Brain microvascular endothelial cell (primary cell): Measurements from ENCODE around the gene ADGRV1.

ENCODE experiments used
- DNase-seq: peaks from one replicate; pipeline ENCODE4 v3.0.0-alpha.2; 2020
- H3K27ac ChIP-seq: fragments of 250-450 bp; sonication (Bioruptor Pico); 2 replicates; pipeline ENCODE4 v1.5.1; 2020; ENCODE audit warnings: mild to moderate bottlenecking, moderate library complexity
- H3K27me3 ChIP-seq: fragments of 250-450 bp; sonication (Bioruptor Pico); replicated peaks from 2 replicates; pipeline ENCODE4 v1.5.1; 2020; ENCODE audit warnings: mild to moderate bottlenecking
- H3K36me3 ChIP-seq: fragments of 250-450 bp; sonication (Bioruptor Pico); replicated peaks from 2 replicates; pipeline ENCODE4 v1.5.1; 2020; ENCODE audit warnings: mild to moderate bottlenecking
- H3K4me3 ChIP-seq: 2 replicates; pipeline ENCODE4 v1.5.1; 2011; ENCODE audit warnings: low read depth, mild to moderate bottlenecking, control low read depth, low read length, moderate library complexity
- in situ Hi-C: cut with HindIII; loops from 2 replicates; pipeline ENCODE4 v1.10.0; 2017; ENCODE audit warnings: low sequenced_read_pairs, low pct_ligation_motif_present
- TF ChIP-seq, protein P1 (sequence below): IDR thresholded peaks from 2 replicates; pipeline ENCODE4 v1.5.1; 2011; ENCODE audit warnings: low read depth, mild to moderate bottlenecking, moderate library complexity, low read length, control low read depth, inconsistent platforms; ENCODE audit errors: missing control alignments

Gene ADGRV1, protein sequence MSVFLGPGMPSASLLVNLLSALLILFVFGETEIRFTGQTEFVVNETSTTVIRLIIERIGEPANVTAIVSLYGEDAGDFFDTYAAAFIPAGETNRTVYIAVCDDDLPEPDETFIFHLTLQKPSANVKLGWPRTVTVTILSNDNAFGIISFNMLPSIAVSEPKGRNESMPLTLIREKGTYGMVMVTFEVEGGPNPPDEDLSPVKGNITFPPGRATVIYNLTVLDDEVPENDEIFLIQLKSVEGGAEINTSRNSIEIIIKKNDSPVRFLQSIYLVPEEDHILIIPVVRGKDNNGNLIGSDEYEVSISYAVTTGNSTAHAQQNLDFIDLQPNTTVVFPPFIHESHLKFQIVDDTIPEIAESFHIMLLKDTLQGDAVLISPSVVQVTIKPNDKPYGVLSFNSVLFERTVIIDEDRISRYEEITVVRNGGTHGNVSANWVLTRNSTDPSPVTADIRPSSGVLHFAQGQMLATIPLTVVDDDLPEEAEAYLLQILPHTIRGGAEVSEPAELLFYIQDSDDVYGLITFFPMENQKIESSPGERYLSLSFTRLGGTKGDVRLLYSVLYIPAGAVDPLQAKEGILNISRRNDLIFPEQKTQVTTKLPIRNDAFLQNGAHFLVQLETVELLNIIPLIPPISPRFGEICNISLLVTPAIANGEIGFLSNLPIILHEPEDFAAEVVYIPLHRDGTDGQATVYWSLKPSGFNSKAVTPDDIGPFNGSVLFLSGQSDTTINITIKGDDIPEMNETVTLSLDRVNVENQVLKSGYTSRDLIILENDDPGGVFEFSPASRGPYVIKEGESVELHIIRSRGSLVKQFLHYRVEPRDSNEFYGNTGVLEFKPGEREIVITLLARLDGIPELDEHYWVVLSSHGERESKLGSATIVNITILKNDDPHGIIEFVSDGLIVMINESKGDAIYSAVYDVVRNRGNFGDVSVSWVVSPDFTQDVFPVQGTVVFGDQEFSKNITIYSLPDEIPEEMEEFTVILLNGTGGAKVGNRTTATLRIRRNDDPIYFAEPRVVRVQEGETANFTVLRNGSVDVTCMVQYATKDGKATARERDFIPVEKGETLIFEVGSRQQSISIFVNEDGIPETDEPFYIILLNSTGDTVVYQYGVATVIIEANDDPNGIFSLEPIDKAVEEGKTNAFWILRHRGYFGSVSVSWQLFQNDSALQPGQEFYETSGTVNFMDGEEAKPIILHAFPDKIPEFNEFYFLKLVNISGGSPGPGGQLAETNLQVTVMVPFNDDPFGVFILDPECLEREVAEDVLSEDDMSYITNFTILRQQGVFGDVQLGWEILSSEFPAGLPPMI (N-terminal part only)

DNA sequence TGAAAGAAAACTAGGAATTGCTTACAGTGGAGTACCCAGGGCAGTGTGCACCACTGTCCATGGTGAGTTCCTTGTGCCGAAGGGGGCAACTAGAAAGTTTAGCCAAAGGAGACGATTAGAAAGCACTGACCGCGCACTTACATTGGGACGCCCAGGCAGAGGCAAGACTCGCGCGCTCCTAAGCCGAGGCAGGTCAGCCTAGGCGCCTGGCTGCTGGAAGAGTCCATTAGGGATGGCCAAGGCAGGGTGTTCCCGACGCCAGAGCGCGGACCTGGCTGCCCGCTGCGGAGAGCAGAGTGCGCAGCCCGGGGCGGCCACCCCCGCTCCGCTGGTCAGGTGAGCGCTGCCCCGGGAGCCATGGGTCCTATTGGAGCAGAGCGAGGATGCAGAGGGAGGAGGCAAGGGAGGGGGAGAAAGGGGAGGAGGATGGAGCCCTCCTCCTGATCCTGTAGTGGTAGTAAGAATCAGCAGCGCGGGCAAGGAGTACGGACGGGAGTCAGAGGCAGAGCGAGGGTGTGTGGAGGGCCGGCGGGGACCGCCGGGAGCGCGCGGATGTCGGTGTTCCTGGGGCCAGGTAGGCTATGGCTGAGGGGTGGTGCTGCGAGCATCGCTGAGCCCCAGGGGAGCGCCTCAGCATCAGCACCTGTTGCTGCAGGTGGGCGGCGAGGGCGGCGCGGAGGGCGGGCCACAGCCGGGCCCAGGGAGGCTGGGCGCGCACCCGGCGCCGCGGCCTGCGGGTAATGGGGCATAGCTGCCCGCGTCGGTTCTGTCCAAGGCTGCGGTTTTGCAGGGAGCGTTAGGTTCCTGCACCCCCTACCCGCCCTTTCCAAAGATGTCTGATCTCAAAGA is at the start of gene ADGRV1:
Gene ADGRV1 (plus strand): TSS at position 454 of the 849 bp plus-strand sequence. CDS start 99 bp downstream, at position 553.
- peak; percentile 26 for DNase-seq
- H3K4me3 ChIP-seq = peak within 1 kb of the TSS; percentile 62
- no peak within 1 kb of the TSS for H3K27ac ChIP-seq
- peaks cover 47% of the 10 kb centered on the region for H3K27me3 ChIP-seq
- TF ChIP-seq, protein P1, sequence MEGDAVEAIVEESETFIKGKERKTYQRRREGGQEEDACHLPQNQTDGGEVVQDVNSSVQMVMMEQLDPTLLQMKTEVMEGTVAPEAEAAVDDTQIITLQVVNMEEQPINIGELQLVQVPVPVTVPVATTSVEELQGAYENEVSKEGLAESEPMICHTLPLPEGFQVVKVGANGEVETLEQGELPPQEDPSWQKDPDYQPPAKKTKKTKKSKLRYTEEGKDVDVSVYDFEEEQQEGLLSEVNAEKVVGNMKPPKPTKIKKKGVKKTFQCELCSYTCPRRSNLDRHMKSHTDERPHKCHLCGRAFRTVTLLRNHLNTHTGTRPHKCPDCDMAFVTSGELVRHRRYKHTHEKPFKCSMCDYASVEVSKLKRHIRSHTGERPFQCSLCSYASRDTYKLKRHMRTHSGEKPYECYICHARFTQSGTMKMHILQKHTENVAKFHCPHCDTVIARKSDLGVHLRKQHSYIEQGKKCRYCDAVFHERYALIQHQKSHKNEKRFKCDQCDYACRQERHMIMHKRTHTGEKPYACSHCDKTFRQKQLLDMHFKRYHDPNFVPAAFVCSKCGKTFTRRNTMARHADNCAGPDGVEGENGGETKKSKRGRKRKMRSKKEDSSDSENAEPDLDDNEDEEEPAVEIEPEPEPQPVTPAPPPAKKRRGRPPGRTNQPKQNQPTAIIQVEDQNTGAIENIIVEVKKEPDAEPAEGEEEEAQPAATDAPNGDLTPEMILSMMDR = no peak
- in situ Hi-C loops = no loop called here
- no peaks in the 10 kb centered on the region for H3K36me3 ChIP-seq

DNA sequence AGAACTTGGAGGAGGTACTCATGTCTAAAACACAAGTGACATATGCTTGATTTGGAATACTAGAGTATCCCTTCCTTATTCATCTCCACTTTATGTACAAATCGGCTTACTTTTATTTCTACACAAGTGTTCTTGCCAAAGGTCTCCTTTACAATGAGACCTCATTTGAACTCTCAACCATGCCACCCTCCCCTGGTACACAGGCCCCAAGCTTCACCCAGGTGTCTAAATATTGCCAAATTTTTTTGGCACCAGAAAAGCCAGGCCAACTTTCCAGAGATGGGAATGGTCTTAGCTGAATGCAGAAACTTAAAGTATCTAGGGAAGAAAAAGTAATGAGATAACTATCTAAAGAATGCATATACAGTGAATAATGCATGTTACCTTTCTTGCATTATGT is 48.2 kb upstream of the ADGRV1 start:
- Histone ChIP-seq H3K27me3 (no peaks in the 10 kb centered on the region), H3K4me3 (no peak overlapping the region), H3K27ac (no peak overlapping the region), H3K36me3 (no peaks in the 10 kb centered on the region)
- no peak for DNase-seq
- in situ Hi-C loops = no loop called here
- TF ChIP-seq, protein P1 = no peak

DNA sequence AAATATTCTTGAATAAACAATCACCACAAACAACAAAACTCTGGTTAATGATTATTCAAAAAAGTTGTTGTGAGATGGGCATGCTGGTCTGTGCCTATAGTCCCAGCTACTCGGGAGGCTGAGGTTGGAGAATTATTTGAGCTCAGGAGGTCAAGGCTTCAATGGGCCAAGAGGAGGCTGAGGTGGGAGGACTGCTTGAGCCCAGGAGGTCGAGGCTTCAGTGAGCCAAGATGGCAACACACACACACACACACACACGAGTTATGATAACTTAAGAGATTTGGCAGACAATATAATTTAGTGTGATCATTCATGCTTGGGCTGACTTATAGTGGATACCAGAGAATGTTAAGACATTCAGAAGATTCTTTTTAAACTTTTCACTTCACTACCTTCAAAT is 44.1 kb upstream of the ADGRV1 start:
- in situ Hi-C loops = no loop called here
- no peaks in the 10 kb centered on the region for H3K27me3 ChIP-seq

DNA sequence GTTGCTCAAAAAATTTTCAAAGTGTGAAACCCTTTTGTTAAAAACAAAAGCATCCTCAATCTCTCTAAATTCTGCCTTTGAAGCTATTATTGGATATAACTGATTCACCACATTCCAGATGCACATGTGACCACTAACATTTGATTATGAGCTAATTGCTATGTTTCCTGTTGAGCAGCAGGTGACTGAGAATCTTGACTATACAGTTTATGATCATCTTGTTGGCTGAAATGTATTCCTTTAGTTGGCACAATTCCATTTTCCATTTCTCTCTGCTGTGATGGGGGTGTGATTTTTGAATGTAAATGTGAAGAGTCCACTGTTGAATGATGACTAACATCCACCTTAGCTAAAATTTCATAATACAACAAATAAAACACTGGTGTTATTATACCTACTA is 39.9 kb upstream of the ADGRV1 start:
- H3K27ac ChIP-seq = no peak overlapping the region
- in situ Hi-C loops = no loop called here
- DNase-seq = no peak
- no peak overlapping the region for H3K4me3 ChIP-seq
- H3K36me3 ChIP-seq = peaks cover 9% of the 10 kb centered on the region
- TF ChIP-seq, protein P1 = no peak
- H3K27me3 ChIP-seq = no peaks in the 10 kb centered on the region

More for the DNA sequence above, 44.1 kb upstream of the ADGRV1 start:
- H3K36me3 ChIP-seq = peaks cover 7% of the 10 kb centered on the region
- H3K4me3 ChIP-seq = no peak overlapping the region
- no peak for DNase-seq
- TF ChIP-seq, protein P1 = no peak
- H3K27ac ChIP-seq = no peak overlapping the region

DNA sequence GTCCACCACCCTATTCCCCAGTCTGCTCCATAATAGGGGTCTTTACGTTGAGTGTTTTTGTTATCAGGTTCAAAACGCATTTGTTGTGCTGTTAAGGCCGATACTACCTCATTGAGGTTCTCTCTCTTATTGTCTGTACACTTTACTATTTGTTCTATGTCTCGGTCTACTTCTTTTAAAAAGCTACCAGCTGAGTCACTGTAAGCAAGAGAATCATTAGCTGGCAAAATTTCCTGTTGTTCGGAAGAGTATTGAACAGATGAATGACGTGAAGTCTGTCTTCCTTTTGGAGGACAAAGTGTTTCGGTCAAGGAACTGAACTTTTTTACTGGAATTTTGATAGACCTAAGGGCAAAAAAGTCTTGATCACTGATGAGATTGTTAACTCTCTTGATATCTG is 39.5 kb upstream of the ADGRV1 start:
- Histone ChIP-seq H3K27me3 (no peaks in the 10 kb centered on the region), H3K27ac (no peak overlapping the region), H3K36me3 (peaks cover 9% of the 10 kb centered on the region), H3K4me3 (no peak overlapping the region)
- in situ Hi-C loops = no loop called here
- DNase-seq = no peak
- TF ChIP-seq, protein P1 = no peak
